Endometrial microvascular endothelial cells (primary cell): Measurements from ENCODE around the gene NAA20. TPM values are rescaled to one million over a fixed set of nuclear protein-coding genes. Genes with fewer than 3 reads are reported as not detected.
"Not testable (repeated sequence)": the region's sequence is repeated elsewhere in the genome, so short reads cannot be mapped to it uniquely, and the experiment has no call there.

Experiments used
- in situ Hi-C: cut with HindIII; loops from 2 replicates; pipeline ENCODE4 v1.10.0; 2017; ENCODE audit warnings: low sequenced_read_pairs, low pct_unique_long_range_greater_than_20kb; ENCODE audit errors: inconsistent ontology term
- total RNA-seq: library from RNA; depleted of rRNA; stranded (reverse); fragments of >200 nt; gene quantifications from one replicate; pipeline ENCODE4 v1.2.3, GENCODE V29; 2015; ENCODE audit errors: inconsistent ontology term

The NAA20 gene
- total RNA-seq, 1 donor from 2014 or later, result 57.0 TPM

GRCh38 chr20:19986419-19986818 is 30.7 kb upstream of the NAA20 start:
- in situ Hi-C loops, result loop anchor here (25.0 kb wide), 1 partner anchor 99 kb away; no protein-coding TSS in a partner anchor

DNA sequence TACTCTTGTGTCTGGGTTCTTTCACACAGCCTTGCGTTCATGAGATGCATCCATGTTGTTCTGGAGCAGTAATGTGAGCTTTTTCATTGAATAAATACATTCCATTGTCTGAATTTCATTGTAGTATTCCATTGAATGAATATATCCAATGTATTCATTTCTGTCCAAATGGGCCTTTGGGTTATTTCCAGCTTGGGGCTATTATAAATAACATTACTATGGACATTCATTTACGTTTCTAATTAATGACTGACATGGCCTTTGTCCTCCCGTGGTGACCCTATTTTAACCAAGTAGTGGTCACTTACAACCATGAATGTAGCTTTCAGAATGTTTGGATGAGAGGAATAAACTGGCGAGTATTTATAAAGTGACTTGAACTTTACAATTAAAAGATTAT is 30.1 kb upstream of the NAA20 start:
- in situ Hi-C loops, result loop anchor here (25.0 kb wide), 1 partner anchor 100 kb away; no protein-coding TSS in a partner anchor

DNA sequence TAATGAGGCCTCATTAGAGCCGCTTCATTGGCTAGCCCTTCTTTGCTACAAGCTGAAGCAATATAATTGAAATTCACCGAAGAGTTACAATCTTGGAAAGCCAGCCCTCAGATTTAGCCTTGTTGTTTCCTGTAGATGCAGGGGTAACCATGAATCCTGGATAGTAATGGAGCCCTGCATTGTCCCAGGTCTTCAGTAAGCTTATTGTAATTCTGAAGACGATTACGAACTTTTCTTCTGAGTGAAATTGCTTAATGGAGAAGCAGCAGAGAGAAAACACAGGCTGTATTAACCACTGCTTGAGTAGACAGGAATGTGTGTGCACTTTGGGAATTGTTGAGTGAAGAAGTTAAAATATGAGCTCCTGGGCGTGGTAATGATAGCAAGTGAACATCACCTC is 26.3 kb upstream of the NAA20 start:
- in situ Hi-C loops, result loop anchor here (10.0 to 25.0 kb wide), 2 partner anchors 64 to 104 kb away; partner anchors contain the start of genes CFAP61 and CRNKL1

DNA sequence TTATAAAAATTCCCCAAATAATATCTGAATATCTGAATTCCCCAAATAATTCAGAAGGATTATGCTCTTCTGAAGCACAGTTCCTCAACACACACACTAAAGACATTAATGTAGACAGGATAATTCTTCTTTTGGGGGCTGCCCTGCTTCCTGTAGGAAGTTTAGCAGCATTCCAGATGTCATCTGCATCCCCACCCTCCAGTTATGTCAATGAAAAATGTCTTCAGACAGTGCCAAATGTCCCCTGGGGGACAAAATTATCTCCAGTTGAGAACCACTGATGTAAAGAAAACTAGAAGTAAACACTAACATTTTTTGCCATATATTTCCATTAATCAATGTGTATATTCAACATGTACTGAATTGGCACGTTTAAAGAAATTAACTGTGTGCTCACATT is 25.9 kb upstream of the NAA20 start:
- in situ Hi-C loops, result loop anchor here (10.0 to 25.0 kb wide), 2 partner anchors 63 to 104 kb away; partner anchors contain the start of genes CFAP61 and CRNKL1

GRCh38 chr20:19991854-19992253 is 25.3 kb upstream of the NAA20 start:
- in situ Hi-C loops, result loop anchor here (10.0 to 25.0 kb wide), 2 partner anchors 63 to 105 kb away; partner anchors contain the start of genes CFAP61 and CRNKL1

DNA sequence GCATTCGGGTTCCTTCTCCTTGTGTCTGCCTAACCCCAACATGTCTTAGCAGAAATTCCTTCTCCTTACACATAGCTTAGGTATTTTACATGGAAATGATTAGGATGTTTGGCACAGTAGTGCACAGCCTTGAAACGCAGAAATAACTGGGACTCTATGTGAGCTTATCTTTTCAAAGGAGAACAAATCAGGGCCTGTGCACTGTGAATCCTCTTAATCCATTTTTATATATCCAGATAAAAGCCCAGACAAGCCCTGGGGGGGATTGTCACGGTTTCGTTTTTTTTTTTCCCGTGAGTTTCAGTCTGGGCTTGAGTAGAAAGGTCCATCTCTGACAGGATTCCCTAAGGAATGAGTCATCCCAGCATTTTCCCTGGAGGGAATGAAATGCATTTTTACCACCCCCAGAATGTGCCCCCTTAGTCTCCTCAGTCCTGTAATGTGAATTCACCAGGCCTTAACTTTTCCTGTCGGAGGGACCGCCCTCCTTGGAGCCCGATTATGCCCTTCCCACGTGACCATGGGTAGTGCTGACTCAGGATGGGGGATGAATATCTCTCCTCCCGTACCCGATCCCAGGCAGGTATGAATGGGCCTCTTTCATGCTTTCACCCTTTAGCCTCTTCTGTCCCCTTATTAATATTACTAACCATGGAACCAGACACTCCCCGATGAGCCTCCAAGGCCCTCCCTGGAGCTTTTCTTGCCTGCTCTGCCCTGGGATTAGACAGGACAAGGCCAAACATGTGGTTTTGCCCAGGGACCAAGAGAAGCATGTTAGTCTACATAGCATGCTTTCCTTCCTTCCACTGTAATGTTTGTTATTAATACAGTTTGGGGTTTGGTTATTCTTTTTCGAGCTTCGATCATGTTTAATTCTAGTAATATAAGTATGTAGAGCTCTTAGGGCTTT is 23.9 kb upstream of the NAA20 start:
- in situ Hi-C loops, result loop anchor here (10.0 to 25.0 kb wide), 2 partner anchors 62 to 106 kb away; partner anchors contain the start of genes CFAP61 and CRNKL1

DNA sequence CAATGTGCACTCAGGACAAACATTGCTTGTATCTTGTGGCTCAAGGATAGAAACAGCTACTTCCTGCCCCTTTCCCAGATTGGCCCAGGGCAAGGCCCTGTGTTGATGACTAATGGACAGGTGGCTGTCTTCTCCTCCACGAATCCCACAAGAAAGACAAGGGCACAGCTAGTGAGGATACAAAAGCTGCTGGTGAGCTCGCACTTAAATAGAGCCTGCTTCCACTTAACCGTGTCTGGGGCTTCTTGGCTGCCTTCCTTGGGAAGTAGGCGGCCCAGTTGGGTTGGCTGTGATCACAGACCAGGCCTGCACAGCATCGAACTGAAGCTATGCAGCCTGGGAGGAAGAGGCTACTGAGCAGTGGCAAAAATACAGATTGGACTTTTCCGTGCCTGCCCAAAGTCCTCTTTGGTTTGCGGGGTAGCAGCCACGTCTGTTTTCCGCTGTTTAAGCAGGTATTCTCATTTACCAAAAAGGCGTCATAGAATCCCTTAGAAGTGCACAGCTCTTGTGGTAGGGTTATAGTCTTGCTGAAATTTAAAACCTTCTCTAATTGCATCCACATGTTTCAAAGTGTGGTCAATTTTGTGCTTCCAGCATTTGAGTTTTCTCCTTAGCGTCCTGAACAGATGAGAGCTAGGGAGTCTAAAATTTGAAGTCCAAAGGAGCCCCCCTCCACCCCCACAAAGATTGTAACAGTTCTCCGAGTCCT is 23.0 kb upstream of the NAA20 start:
- in situ Hi-C loops, result loop anchor here (10.0 to 25.0 kb wide), 2 partner anchors 61 to 107 kb away; partner anchors contain the start of genes CFAP61 and CRNKL1

GRCh38 chr20:19995220-19995863 is 21.8 kb upstream of the NAA20 start:
- in situ Hi-C loops, result loop anchor here (10.0 to 25.0 kb wide), 2 partner anchors 59 to 108 kb away; partner anchors contain the start of genes CFAP61 and CRNKL1

DNA sequence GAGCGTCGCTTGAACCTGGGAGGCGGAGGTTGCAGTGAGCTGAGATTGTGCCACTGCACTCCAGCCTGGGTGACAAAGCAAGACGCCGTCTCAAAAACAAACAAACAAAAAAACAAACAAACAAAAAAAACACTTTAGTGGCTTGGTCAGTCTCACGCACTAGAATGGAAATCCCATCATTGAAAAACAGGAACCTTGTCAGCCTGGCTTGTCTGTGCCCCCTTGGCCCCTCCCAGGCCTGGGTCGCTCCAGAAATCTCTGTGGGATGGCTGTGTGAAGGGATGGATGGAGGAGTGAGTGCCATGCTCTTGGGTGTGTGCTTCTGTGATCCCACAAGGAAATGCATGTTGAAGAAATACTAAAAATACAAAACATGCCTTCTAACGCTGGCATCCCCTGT is 20.9 kb upstream of the NAA20 start:
- in situ Hi-C loops, result loop anchor here (10.0 to 25.0 kb wide), 2 partner anchors 59 to 109 kb away; partner anchors contain the start of genes CFAP61 and CRNKL1

GRCh38 chr20:19996917-19997316 is 20.2 kb upstream of the NAA20 start:
- in situ Hi-C loops, result loop anchor here (10.0 to 25.0 kb wide), 2 partner anchors 58 to 110 kb away; partner anchors contain the start of genes CFAP61 and CRNKL1

- in situ Hi-C loops, result loop anchor here (10.0 to 25.0 kb wide), 2 partner anchors 56 to 112 kb away; partner anchors contain the start of genes CFAP61 and CRNKL1
These were observed 18.0 kb upstream of the NAA20 start for GRCh38 chr20:19998990-19999705.

DNA sequence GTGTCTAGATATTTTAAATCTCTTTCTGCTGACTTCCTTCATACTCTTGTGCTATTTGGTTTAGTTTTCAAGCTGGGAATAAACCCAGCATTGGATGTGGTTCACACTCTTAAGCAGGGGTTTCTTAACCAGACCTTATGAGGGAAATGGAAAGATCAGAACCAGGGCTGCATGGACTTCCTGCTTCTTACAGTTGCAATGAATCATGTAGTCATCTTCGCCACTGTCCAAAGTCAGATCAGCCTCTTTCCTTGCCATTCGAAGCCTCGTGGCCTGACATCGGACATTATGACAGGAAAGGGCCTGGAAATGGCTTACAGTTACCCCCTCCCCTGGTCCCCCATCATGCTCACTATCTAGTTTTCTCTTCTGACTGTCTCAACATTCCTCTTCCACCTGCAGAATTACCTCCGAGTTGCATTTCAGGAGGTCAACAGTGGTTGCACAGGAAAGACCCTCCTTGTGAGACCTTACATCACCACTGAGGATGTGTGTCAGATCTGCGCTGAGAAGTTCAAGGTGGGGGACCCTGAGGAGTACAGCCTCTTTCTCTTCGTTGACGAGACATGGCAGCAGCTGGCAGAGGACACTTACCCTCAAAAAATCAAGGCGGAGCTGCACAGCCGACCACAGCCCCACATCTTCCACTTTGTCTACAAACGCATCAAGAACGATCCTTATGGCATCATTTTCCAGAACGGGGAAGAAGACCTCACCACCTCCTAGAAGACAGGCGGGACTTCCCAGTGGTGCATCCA is 16.8 kb upstream of the NAA20 start:
- in situ Hi-C loops, result no loop called here

DNA sequence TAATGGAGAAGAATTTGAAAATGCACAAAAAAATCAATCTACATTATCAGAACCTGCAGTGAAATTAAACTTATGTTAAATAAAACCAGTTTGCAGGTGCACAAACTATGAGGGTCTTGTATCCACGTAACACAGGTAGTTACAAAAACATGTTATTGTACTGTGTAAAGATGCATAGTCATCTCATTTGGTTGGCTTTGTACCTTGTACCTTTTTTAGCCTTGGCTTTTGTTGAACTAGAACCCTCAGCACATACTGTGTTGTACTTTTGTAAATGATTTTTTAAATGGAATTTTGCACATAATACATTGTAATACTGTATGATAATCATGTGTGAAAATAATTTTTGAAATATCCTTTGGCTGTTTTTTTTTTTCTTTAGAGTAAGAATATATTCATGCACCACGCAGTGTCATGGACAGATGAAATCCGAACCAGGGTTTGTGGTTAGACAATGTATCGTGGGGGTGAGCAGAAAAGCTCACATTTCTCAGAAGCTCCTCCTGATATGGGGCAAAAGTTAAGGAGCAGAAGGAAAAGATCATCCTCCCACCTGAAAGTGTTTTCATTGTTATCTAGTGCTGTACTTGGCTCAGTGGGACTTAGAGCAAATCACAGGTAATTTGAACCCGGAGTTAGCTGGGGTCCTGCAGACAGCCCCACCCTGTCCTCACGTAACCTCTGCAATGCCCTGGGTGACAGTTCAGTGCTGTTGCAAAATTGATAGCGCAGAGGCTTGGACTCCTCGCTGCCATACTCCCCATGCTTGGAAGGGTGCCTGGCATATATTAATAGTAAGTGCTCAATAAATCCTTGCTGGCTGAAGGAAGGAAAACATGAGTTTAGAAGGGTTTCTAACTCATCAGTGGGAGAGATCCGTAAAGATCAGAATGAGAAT is 14.8 kb upstream of the NAA20 start:
- in situ Hi-C loops, result no loop called here

GRCh38 chr20:20003031-20003954 is 13.9 kb upstream of the NAA20 start:
- in situ Hi-C loops, result no loop called here

- in situ Hi-C loops, result not testable (repeated sequence)
These were observed 13.2 kb upstream of the NAA20 start for GRCh38 chr20:20003955-20004322.
